T-helper 2 cell (primary cell): ENCODE measurements around the gene TNC.

Experiments used
- DNase-seq, 5 experiments: peaks; one replicate each; pipeline versions ENCODE4 v3.0.0 to v3.0.0-alpha.2; 2012 to 2022
- total RNA-seq, 2 donors: gene quantifications; one replicate each; lab custom pipeline; 2026; lab: John Stamatoyannopoulos, UW

Gene TNC
- 0 to 0.40 reads per million in 2 donors for total RNA-seq

- no peak for DNase-seq
Measured at GRCh38 chr9:115117999-115118878, at the start of gene TNC. TNC (minus strand) TSS chr9:115118157; CDS start chr9:115091018, 27,139 bp downstream.

DNA sequence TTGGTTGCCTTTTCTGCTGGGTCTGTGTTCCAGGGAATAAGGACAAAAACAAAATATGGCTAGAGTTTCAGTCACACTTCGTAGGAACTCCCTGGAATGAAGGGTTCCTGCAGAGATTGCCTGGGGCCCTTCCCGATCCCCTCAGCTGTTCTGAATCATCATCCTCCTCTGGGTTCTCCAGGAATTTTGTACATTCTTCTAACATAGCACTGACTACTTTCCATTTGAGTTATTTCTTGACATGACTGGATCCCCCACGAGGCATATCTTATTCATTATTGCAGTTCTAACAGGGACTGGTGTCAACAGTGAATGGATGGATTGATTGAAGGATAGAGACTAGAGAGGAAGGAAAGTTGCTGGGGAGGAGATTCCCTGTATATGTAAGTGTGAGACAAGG is 49.2 kb upstream of the TNC start:
- DNase-seq = no peak

DNA sequence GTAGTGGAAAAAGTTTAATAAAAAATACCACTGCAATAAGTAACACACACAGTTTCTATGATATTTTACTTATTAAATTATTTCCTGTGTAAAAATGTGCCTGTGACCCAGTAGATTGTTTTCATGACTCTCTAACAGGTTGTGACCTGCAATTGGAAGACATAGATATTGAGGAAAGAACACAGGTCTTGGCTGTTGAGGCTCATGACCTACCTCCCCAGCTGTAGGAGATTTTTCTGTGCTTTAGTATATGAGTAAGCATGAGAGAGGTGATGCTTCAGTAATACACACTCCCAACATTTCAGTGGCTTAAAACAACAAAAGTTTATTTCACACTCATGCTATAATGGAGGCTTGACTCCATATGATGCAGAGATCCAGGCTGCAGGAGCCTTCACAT is 47.3 kb upstream of the TNC start:
- DNase-seq = no peak

GRCh38 chr9:115164511-115164974 is 46.6 kb upstream of the TNC start:
- DNase-seq = no peak

GRCh38 chr9:115162946-115163345 is 45.0 kb upstream of the TNC start:
- DNase-seq = no peak

DNA sequence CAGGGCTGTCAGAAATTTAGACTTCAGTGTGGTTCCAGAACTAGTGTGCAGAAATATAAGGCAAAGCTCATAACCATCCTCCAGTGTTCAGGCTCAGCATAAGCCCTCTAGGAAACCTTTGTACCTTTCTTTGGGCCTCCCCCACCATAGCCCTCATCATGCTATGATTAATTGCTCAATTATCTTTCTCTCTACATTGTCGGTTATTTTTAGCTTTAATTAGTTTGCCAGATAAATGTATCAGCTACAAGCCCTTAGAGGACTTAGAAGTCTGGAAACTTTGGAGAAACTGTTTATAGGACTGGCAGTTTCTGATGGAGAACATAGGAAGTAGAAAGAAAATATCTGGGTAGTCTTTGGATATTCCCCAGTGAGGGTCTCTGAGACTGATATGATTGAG is 43.5 kb upstream of the TNC start:
- no peak for DNase-seq

DNA sequence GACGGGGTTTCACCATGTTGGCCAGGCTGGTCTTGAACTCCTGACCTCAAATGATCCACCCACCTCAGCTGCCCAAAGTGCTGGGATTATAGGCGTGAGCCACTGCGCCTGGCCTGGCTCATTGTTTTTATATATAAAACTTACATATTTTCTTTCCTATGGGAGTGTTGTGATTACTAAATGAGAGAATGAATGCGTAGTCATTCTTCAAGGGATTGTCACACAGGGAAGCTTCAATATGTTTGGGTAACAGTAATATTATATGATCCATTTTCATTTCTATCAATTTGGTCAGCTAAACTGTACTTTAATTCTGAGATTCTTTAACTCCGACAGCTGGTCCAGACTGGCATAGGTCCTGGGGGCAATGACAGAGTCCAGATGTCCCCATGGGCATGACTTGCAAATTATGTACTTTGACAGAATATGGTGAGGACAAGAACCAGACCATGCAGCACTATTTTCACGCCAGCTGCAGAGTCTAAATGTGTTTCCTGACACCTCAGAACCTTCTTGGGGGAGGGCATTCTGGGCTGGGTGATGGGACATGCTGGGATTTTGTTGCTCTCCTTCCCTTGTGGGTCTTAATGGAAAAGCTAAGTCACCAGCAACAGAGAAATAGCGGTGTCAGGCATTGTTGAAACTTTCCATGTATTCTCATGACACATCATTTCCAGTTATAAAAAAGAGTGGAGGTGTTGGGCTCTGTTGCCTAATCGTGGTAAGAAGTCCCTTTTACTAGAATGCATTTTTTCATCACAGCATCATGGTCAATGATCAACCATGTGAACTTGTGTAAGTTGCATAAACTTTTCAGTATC is 40.9 kb upstream of the TNC start:
- DNase-seq = no peak

DNA sequence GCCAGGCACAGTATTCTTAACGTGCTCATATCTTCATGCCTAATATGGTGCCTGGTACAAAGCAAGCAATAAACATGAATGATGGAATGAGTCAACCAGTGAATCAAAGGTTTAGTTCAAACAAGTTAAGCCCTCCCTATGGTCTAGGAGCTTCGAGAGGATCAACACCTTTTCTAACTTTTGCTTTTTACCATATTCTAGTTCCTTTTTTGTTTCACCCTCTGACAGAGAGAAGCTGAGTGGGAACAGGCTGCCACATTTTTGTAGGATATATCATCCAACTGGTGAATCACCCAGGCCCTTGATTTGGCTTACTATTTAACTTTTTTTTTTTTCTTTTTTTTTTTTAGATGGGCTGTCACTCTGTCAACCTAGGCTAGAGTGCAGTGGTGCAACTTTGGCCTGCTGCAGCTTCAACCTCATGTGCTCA is 39.3 kb upstream of the TNC start:
- no peak for DNase-seq

DNA sequence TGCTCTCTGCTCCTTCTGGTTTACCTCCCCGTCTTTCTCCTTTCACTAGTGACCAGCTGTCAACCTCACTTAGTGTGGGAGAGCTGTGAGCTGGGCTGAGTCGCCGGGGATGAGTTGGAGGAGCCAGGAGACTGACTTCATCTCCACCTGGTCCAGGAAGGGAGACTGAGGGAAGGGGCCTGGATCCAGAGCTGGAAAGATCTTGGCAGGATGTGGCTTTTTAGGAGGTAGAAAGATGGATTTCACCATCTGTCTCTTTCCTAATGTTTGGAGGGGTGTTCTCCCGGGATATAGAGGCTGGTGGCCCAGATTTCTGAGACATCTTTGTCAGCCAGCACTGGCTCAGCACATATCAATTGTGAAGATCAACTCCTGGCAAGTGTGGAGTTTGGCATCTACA is 37.1 kb upstream of the TNC start:
- DNase-seq = no peak

DNA sequence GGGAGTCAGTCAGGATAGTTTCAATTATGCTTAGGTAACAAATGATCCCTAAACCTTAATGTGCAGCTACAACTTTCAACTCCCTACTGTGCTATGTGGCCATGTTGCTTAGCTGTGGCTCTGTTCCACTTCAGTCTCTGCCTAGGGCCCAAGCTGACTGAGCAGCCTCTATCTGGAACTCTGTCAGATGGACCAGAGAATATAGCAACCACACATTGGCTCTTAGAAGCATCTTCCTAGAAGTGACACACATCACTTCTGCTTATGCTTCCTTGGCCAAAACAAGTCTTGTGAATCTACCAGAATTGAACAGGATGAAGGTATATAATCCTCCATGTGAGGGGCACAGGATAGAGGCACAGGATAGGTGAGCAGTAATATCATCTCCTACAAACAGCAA is 36.7 kb upstream of the TNC start:
- DNase-seq = no peak

DNA sequence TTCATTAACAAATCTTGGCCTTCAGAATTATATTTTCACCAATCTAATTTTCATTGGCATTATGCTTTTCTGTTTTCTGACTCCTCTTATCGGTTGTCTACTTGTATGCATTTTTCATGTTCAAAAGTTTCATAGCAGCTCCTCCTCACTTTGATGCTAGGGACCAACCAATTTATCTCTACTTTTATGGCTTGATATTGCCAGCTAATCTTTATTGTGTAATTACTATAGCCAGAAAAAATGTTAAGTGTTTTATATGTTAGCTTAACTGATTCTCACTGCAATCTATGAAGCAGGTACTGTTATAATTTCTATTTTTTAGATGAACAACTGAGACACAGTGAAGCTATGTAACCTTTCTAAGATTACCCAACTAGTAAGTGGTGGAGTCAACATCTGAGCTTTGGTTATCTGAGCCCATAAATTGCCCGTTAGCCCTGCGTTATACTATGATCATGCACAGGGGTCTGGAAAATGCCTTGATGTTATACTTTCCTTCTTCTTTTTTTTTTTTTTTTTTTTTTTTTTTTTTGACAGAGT is 34.4 kb upstream of the TNC start:
- no peak for DNase-seq

- no peak for DNase-seq
Measured at GRCh38 chr9:115148721-115149120, 30.8 kb upstream of the TNC start.

GRCh38 chr9:115146581-115147021 is 28.6 kb upstream of the TNC start:
- no peak for DNase-seq

DNA sequence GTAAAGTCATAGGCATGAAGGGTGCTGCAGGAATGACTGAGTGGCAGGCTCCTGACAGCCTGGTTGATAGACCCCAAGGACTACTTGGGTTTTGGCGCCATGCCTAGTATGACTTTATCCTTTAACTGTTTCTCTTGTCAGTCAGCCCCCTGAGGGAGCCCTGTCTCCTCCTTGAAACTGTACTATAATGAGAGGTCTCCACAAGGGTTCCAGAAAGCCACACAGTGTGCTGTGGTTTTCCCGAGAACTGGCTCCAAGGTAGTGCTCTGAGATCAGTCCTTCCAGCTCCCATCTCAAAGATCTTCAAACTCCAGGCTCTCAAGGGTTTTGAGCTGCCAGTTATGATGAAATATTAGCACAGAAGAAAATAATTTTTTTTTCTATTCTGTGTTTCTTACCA is 26.7 kb upstream of the TNC start:
- DNase-seq = no peak

- DNase-seq = no peak
Measured at GRCh38 chr9:115143689-115144088, 25.7 kb upstream of the TNC start.

DNA sequence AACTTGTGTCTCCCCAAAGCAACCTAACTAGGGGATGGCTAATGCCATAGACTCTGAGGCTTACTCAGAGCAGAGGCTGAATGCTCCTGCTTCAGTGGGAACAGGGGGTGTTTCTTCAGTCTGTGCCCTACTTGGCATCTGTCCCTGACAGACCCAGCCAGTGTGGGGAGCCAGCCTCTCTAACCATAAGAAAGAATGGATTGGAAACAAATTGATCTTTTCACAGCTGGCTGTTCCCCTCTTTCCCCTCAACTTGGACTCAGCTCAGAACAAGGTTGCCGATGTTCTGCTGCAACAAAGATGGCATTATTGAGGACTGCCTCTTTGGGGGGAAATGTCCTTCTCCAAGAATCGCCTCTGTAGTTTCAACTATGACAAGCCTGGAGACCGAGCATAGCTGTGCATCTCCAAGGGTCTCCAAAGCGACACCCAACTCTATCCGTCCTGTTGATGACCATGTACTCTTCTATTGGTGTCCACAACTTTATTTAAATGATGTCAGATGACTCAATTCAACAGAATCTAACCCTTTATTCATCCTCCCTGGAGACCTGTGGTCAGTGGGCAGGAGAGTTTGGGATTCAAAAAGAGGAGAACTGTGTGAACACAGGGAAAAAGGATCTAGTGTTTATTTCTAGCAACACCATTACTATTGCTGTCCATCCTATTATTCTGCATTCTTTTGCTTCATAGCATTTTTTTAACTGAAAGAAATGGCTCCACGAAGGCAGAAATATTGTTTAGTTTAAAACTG is 24.7 kb upstream of the TNC start:
- no peak for DNase-seq

GRCh38 chr9:115142090-115142489 is 24.1 kb upstream of the TNC start:
- DNase-seq = no peak

DNA sequence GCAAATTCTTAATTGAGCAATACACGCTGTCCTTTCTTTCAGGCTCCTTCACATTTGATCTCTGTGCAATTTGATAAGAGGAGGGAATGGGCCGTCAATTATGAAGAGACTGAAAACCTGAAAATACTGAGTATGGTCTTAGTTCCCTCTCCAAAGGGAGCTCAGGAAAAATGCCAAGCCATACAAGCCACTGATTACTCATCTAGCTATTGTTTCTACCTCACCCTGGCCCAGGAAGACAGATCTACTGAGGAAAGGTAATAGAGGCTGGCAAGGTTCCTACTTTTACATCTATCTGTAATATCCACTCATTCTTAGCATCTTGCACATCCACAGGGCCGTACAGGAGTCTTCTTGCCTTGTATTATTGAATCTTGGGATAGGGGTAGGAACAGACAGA is 23.7 kb upstream of the TNC start:
- DNase-seq = no peak

DNA sequence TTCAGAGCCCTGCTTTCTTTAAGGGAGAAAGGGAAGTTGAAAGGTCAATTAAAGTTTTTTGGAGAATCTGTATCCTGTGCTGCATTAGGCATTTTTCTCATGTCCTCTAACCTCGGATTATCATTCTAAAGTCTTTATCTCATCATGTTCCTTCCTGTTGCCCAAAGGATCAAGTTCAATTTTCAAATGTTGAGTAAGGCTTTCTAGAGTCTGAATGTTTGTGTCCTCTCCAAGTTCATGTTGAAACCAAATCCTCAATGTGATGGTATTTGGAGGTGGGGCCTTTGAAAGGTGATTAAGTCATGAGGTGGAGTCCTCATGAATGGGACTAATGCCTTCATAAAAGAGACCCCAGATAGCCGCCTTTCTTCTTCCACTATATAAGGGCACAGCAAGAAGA is 20.2 kb upstream of the TNC start:
- no peak for DNase-seq

DNA sequence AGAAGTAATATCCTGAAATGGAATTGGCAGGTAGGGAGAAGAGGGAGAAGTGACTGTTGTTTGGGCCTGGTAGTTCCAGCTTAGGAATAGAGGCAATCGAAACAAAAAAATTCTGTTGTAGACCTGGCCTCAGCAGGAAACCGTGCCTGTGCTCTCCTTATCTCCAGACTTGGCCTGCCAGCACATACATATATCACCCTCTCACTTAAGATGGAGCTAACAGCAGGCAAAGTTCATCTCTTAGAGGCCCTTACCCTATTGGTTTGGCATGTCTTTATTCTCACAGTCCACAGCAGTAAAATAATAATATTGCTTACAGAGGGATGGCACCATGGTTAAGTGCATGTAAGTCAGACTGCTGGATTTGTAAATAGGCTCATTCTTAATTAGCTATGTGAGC is 19.6 kb upstream of the TNC start:
- no peak for DNase-seq

GRCh38 chr9:115135821-115136778 is 18.1 kb upstream of the TNC start:
- DNase-seq = no peak
